Esophagus muscularis mucosa (tissue), 4 donors: Measurements from ENCODE around the gene HDHD2.

Experiments used
- CTCF ChIP-seq, 3 experiments: fragments of 200-600 bp in 2 of 3; fragments of 450-650 bp in 1 of 3; sonication (generic) in 2 of 3; IDR thresholded peaks; one replicate each; pipeline ENCODE4 v1.5.1; 2017 to 2019; ENCODE audit warnings: antibody characterized with exemption in 3 of 3, mild to moderate bottlenecking in 2 of 3, moderate library complexity in 1 of 3
- EP300 ChIP-seq: sonication (generic); formaldehyde crosslinking; IDR thresholded peaks from one replicate; pipeline ENCODE4 v1.6.1; 2017; ENCODE audit warnings: antibody characterized with exemption
- POLR2A ChIP-seq: fragments of 450-650 bp; IDR thresholded peaks from one replicate; pipeline ENCODE4 v1.6.1; 2017; ENCODE audit warnings: antibody characterized with exemption, moderate library complexity, mild to moderate bottlenecking, low read depth

GRCh38 chr18:47175283-47175897 lies 25.1 kb upstream of the HDHD2 start:
- TF ChIP-seq CTCF (IDR thresholded peaks at IDR 0.05) (no peak), POLR2A (no peak), EP300 (no peak)
